Erythroblast (primary cell): Measurements from ENCODE around the gene LOXL1.

Source experiments
- GATA1 ChIP-seq: IDR thresholded peaks from 2 replicates; pipeline ENCODE4 v1.6.1; 2011; ENCODE audit warnings: low read depth, mild to moderate bottlenecking, control low read depth, low read length, moderate library complexity
- POLR2A ChIP-seq: IDR thresholded peaks from 2 replicates; pipeline ENCODE4 v1.6.1; 2011; ENCODE audit warnings: mild to moderate bottlenecking, low read length

DNA sequence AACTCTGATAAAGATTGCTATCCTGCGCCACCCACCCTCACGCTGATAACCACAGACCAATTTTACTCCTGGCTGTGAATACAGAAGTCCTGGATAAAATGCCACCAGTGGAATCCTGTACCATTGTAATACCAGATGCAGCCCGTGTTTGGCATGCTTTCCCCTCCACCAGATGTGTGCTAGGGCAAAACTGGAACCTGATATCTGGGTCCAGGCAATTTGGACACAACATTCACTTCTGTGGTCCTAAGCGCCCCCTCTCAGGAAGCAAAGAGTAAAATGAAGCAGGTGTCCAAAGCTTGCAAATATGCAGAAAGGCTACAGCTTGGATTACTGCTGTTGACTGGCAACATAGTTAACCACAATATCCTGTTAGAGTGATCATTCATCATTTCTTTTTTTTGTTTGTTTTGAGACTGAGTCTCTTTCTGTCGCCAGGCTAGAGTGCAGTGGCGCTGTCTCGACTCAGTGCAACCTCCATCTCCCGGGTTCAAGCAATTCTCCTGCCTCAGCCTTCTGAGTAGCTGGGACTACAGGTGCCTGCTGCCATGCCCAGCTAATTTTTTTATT lies 32.8 kb downstream of the LOXL1 start:
- no peak for TF ChIP-seq POLR2A
- TF ChIP-seq GATA1: no peak
